ENCODE data around the gene MANBA. TPM values are rescaled to one million over a fixed set of nuclear protein-coding genes. Genes with fewer than 3 reads are reported as not detected.
"Not testable (repeated sequence)": the region's sequence is repeated elsewhere in the genome, so short reads cannot be mapped to it uniquely, and the experiment has no call there.

Gene MANBA
- polyA plus RNA-seq, 1 donor, result 11.2 TPM

- no peak for DNase-seq
These were observed 1.1 kb upstream of the MANBA start for GRCh38 chr4:102761906-102762305.

- peak; percentile 40 for DNase-seq
These were observed 531 bp upstream of the MANBA start for GRCh38 chr4:102761296-102761701.

GRCh38 chr4:102759831-102760644 is 730 bp downstream of the MANBA start:
- peak; percentile 37 for DNase-seq

- no peak for DNase-seq
These were observed 2.3 kb downstream of the MANBA start for GRCh38 chr4:102758241-102759160.

GRCh38 chr4:102757681-102758080 is 3.1 kb downstream of the MANBA start:
- DNase-seq, result no peak

- no peak for DNase-seq
These were observed 6.7 kb downstream of the MANBA start for GRCh38 chr4:102754044-102754443.

- no peak for DNase-seq
These were observed 8.8 kb downstream of the MANBA start for GRCh38 chr4:102751941-102752340.

GRCh38 chr4:102743352-102743751 is 17.4 kb downstream of the MANBA start:
- DNase-seq, result not testable (repeated sequence)

GRCh38 chr4:102738802-102739201 is 22.0 kb downstream of the MANBA start:
- not testable (repeated sequence) for DNase-seq

- no peak for DNase-seq
These were observed 23.9 kb downstream of the MANBA start for GRCh38 chr4:102736636-102737549.

- DNase-seq, result no peak
These were observed 25.2 kb downstream of the MANBA start for GRCh38 chr4:102735582-102735981.

- DNase-seq, result no peak
These were observed 26.0 kb downstream of the MANBA start for GRCh38 chr4:102734591-102735385.

GRCh38 chr4:102734116-102734515 is 26.7 kb downstream of the MANBA start:
- no peak for DNase-seq

- DNase-seq, result no peak
These were observed 27.7 kb downstream of the MANBA start for GRCh38 chr4:102733084-102733483.

GRCh38 chr4:102732678-102733077 is 28.1 kb downstream of the MANBA start:
- DNase-seq, result no peak

- no peak for DNase-seq
These were observed 29.7 kb downstream of the MANBA start for GRCh38 chr4:102730968-102731533.

GRCh38 chr4:102729486-102729885 is 31.3 kb downstream of the MANBA start:
- DNase-seq, result not testable (repeated sequence)

GRCh38 chr4:102726919-102727318 is 33.8 kb downstream of the MANBA start:
- DNase-seq, result not testable (repeated sequence)

- no peak for DNase-seq
These were observed 34.7 kb downstream of the MANBA start for GRCh38 chr4:102726068-102726467.

GRCh38 chr4:102725229-102725628 is 35.5 kb downstream of the MANBA start:
- DNase-seq, result no peak

GRCh38 chr4:102723511-102723910 is 37.3 kb downstream of the MANBA start:
- no peak for DNase-seq
